ENCODE results near the gene CAPS2.

Gene CAPS2

DNA sequence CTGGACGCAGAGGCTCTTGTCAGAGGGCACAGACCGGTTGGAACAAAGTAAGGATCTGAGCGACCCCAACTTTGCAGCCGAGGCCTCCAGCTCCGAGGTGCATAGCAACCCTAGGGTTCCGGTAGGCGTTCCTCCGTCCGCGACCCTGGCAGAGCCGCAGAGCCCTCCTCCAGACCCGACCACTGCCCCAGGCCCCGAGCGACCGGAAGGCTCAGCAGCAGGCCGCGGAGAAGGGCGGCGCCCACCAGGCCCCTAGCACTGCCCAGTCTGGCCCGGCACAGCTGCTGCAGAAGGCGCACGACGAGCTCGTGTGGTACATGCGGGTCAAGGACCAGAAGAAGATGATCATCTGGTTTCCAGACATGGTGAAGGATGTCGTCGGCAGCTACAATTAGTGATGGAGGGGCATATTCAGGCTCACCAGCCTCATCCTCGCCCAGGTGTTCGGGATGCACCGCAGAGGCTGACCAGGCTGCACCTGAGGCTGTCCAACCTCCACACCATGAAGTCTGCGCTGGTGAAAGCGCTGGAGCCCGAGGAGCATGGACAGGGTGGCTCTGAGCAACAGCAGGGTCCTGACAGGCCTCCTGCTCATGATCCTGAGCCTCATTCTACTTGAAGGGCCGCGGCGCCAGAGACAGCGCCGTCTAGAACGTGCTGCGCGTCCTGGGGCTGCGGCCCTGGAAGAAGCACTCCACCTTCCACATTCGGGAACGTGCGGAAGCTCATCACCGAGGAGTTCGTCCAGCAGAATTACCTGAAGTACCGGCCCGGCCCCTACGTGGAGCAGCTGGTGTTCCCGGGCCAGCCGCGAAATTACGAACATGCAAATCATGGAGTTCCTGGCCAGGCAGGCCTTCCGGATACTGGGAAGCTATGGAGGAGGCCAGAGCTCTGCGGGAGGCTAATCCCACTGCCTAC is 24.5 kb downstream of the CAPS2 start:
- no peak for DNase-seq (ENCODE audit: low spot score)

GRCh38 chr12:75302781-75303180 is 27.3 kb downstream of the CAPS2 start:
- no peak for DNase-seq (ENCODE audit: low spot score)

- DNase-seq (ENCODE audit: low spot score): no peak
Measured at GRCh38 chr12:75302225-75302624, 27.9 kb downstream of the CAPS2 start.

GRCh38 chr12:75294797-75295196 is 35.3 kb downstream of the CAPS2 start:
- no peak for DNase-seq (ENCODE audit: low spot score)

GRCh38 chr12:75294336-75294735 is 35.8 kb downstream of the CAPS2 start:
- DNase-seq (ENCODE audit: low spot score): no peak

- DNase-seq (ENCODE audit: low spot score): no peak
Measured at GRCh38 chr12:75291014-75291413, 39.1 kb downstream of the CAPS2 start.

- no peak for DNase-seq (ENCODE audit: low spot score)
Measured at GRCh38 chr12:75289753-75290152, 40.4 kb downstream of the CAPS2 start.

- DNase-seq (ENCODE audit: low spot score): no peak
Measured at GRCh38 chr12:75288860-75289259, 41.3 kb downstream of the CAPS2 start.

DNA sequence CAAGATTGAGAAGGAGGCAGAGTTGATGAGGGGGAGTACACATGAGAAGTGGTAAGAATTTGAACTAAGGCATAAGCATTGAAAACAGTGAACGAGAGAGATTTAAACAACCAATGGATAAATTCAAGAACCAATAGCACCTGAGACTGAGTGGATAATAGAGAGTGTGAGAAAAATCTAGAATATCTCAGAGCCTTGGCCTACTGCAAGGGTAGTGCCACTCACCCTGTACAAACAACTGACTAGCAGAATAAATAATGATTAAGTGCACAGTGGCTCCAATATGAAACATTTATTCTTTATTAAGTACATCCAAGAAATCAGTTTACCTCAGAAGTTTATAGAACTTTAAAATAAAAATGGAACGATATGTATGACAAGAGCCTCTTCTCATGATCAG is 54.4 kb downstream of the CAPS2 start:
- no peak for DNase-seq (ENCODE audit: low spot score)

GRCh38 chr12:75271576-75271975 is 58.5 kb downstream of the CAPS2 start:
- DNase-seq (ENCODE audit: low spot score): no peak

DNA sequence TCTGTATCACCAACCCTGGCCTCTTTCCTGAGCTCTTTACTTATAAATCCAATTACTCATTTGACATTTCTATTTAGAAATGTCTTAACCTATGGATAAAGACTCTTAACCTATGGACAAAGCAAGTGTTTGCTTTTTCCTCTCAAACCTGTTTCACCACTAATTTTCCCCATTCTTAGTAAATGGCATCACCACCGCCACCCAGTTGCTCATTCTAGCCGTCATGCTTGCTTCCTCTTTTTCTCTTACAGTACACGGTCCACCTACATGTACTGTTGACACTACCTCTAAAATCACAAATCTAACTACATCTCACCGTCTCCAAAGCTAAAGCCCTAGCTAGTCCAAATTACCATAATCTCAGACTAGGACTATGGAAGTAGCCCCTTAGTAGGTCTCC is 60.0 kb downstream of the CAPS2 start:
- DNase-seq (ENCODE audit: low spot score): no peak

DNA sequence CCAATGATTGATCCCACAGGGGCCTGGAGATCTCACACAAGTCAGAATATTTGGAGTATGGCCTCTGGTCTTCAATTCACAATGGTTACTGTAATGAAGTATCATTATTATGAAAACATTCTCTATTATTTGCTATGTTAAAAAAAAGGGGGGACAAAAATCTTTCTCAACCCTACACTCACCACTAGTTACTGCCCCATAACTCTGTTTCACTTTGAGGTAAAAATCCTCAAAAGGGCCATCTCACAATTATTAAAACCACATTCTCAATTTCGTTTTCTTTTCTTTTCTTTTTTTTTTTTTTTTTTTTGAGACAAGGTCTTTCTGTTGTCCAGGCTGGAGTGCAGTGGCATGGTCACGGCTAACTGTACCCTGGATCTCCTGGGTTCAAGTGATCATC is 60.9 kb downstream of the CAPS2 start:
- no peak for DNase-seq (ENCODE audit: low spot score)

DNA sequence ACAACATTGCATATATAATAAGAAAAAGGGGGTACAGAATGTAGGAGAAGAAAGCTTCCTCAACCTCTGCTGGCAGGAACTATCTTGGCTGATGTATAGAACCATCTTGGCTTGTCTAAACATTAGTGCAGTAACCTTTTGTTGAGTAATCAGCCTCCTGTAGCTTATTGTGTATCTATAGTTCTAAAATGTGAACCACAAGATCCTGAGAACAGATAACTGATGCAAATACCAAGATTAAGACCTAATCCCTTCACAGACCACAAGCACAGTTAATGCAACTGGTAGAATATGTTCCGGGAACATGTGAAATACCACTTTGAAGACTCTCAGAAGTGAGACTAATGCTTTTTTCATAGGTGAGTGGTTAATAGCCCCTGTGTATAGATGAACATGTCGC is 69.8 kb downstream of the CAPS2 start:
- DNase-seq (ENCODE audit: low spot score): peak; percentile 3

GRCh38 chr12:75259143-75259542 is 71.0 kb downstream of the CAPS2 start:
- no peak for DNase-seq (ENCODE audit: low spot score)

DNA sequence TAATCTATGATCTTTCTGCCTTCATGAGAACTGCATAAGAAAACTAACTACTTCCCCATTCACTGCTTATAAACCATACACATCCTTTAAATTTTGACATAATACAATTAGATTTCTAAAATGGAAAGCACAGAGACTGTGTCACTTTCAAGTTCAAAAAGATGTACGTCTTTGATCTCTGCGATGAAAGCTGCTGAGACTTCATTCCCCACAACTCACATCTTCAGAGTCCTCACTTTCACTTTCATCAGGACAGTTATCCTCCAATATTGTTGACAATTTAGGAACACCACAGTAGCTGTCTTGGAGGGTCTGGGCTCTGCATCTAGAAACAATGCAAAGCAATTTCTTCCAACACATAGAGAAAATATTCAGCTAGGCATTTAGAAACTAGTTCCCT is 72.6 kb downstream of the CAPS2 start:
- peak; percentile 4 for DNase-seq (ENCODE audit: low spot score)

GRCh38 chr12:75245108-75245507 is 85.0 kb downstream of the CAPS2 start:
- no peak for DNase-seq (ENCODE audit: low spot score)

DNA sequence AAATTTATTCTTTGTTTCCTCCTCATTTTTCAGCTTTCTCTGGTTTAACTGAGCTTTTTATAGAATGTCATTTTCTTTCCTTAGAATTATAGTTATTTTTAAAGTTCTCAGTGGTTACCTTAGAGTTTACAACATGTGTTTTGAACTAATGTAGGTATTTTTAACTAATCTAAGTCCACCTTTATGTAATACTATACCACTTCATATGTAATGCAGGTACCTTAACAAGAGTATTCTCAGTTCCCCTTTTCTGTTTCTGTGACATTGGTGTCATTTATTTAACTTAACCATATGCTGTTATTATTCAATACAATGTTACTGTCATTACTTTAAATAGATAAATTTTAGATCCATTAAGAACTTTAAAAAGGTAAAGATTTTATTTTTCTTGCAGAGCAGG is 90.1 kb downstream of the CAPS2 start:
- DNase-seq (ENCODE audit: low spot score): no peak

DNA sequence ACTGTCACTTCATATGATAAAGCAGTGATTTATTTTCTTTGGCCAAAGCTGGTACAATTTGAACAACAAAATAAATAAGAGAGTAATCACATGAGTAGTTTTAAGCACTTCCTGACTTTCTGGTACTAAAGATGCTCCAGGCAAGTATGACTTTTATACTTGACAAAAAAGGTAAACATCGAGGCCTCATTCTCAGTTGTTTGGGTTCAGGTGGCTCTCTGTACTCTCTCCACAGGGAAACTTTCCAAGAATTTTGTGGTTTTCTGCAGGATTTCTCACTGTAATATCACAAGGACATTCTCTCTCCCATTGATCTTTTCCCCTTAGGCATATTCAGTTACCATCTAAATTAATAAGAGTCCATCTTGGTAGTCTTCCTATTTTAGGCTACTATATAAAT is 93.9 kb downstream of the CAPS2 start:
- DNase-seq (ENCODE audit: low spot score): no peak

DNA sequence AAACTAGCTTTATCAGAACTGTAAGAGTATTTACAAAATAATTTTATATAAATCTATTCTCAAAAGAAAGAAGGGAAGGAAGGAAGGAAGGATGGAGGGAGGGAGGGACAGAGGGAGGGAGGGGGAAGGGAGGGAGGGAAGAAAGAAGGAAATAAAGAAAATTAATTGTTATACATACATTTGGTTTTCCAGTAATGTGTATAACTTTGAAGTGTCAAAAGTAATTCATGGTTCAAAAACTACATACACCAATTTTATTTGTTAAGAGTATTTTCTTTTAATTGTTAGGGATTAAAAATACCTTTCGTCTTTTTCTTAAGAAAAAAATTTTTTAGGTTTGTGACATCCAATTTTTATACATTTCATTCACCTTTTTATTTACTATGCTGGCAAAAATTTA is 103.0 kb downstream of the CAPS2 start:
- DNase-seq (ENCODE audit: low spot score): no peak

All from CD4-positive, alpha-beta T cell treated with Interleukin-2 at 100 ng/mL for 4 hours (primary cell).